ENCODE data around the gene NAT10.
"Not testable (repeated sequence)": the region's sequence is repeated elsewhere in the genome, so short reads cannot be mapped to it uniquely, and the experiment has no call there.

The NAT10 gene

DNA sequence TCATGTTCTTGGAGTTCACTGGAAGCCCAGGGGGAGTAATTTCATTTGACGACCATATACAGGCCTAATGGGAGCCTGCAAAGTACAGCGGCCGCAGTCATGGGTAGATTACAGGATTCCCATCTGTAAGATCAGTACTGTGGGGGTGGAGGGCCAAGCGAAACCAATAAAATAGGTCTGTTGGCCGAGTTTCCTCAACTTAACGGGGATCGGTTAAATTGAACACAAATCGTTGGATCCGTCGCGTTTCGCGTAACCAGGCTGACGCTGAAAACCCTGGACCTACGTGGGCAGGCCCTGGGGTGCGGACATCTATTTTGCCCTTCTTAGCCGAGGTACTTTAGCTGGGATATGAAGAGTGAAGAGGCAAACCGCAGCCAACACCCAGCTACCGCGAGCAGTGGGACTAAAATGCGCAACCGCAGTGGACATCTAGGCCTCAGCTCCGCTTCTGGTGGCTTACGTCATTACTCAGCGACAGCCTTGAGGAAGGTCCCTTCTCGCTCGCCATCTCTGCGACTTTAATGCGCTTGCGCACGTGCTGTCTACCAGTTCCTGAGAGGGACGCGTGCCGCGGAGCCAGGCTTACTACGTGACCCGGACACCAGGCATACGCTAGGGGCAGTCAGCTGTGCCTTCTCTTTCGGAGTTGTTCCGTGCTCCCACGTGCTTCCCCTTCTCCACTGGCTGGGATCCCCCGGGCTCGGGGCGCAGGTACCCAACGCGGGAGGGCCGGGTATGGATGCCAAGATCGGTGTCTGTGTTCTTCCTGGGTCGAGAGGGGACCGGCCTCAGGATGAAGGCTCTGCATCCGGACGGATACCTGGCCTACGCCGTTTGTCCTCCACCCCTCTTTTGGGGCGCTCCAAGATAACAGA is at the start of gene NAT10:
Gene NAT10, plus strand, starts transcription at position 551 of the 878 bp plus-strand sequence. CDS start 2,597 bp downstream, outside the sequence.
- intact Hi-C loops (cut with DNase I) = loop anchor here (1.0 to 10.0 kb wide), 4 partner anchors 54 to 252 kb away; partner anchors contain the start of genes ABTB2 and CAPRIN1
- peak; percentile 88 to 98 (median 95) for DNase-seq

DNA sequence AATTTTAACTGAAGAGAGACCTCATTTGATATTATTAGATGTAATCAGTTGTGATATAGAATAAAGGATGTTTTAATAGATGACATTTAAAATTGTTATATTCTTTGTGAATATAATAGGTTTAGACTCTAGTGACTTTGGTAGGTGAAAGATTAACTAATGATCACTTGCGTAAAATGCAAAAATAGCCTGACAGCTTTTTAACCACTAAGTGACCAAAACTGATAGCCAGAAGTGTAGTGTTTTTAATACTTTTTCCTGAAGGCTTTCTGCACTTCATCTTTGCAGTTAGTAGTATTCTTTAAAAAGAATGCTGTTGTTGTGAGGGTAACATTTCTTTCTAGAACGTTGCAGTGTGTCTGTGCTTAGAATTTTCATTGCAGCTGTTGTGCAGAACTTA is 48.8 kb upstream of the NAT10 start:
- intact Hi-C loops (cut with DNase I) = no loop called here
- DNase-seq = no peak

DNA sequence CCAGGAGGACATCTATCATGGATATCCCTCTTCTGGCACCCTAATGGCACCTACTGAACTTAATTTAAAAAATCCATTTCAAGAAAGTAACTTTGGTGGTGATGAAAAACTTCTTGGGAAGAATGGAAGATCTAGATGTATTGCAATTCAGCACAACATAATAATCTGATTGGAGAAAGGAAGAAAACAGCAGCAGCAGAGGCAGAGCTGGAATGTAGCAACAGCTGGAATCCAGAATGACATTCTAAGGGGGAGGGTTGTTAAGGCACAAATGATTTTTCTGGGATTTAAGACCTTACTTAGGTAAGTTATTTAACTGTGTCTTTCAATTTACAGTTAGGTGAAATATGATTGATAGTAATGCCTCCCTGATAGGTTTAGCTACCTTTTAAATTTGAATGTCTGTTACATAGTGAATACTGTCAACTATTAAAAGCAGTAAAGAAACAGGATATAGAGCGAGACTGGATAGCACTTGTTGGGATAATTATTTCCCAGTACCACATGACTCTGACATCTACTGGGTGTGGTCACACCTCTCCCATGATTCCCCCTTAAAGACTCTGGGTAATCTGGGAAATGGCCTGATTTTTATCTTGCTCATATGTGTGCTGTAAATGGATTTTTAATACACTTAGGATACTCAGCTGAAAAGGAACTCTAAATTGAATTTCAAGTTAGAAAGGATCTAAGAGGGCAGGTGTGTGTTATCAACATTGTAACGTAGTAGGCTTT is 42.2 kb upstream of the NAT10 start:
- no peak for DNase-seq
- intact Hi-C loops (cut with DNase I) = no loop called here

DNA sequence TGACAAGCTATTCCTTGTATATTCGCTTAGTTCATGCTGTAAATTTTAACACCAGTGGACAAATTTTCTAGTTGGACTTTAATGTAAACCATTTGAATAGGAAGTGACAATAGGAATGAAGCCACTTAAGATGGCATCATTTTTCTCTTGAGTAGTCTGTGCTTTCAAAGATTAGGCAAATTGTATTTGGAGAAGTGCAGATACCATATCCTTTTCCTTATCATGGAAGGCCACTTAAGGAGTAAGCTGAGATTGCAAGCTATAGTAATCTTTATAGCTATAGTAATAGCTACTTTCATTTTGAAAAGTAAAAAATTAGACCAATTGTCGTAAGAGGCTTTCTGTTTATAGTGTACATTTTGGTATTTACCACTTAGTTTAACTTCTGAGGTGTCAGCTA is 41.1 kb upstream of the NAT10 start:
- intact Hi-C loops (cut with DNase I) = no loop called here
- no peak for DNase-seq

DNA sequence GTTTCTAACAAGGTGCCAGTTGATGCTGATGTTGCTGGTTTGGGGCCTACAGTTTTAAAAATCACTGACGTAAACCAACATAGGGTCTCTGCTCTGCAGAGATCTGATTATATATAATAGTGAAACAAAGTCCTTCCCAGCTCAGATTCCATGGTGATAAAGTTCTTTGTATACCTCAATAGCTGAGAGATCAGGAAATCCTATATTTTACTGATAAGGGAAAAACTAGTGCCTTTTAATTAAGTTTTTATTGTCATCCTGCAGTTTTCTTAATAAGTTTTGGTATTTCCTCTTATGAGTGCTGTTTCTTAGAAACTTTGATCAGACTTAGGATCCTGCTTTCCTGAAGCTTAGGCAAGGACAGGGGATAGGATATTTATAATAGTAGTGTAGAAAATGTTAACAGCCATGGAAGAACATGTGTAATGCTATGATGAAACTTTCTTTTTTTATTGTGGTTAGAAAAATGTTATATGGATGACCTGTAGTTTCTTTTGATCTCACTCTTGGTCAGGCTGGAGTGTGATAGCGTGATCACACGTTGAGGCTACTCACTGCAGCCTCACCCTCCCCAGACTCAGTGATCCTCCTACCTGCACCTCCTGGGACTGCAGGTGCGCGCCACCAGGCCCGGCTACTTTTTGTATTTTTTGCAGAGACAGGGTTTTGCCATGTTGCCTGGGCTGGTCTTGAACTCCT is 39.8 kb upstream of the NAT10 start:
- no peak for DNase-seq
- intact Hi-C loops (cut with DNase I) = no loop called here

DNA sequence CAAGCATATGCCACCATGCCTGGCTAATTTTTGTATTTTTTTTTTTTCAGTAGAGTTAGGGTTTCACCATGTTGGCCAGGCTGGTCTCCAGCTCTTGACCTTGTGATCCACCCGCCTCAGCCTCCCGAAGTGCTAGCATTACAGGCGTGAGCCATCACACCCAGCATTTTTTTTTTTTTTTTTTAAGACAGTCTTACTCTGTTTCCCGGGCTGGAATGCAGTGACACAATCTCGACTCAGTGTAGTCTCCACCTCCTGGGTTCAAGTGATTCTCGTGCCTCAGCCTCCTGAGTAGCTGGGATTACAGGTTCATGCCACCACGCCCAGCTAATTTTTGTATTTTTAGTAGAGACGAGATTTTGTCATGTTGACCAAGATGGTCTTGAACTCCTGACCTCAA is 38.7 kb upstream of the NAT10 start:
- intact Hi-C loops (cut with DNase I); DNase-seq: not testable (repeated sequence)

DNA sequence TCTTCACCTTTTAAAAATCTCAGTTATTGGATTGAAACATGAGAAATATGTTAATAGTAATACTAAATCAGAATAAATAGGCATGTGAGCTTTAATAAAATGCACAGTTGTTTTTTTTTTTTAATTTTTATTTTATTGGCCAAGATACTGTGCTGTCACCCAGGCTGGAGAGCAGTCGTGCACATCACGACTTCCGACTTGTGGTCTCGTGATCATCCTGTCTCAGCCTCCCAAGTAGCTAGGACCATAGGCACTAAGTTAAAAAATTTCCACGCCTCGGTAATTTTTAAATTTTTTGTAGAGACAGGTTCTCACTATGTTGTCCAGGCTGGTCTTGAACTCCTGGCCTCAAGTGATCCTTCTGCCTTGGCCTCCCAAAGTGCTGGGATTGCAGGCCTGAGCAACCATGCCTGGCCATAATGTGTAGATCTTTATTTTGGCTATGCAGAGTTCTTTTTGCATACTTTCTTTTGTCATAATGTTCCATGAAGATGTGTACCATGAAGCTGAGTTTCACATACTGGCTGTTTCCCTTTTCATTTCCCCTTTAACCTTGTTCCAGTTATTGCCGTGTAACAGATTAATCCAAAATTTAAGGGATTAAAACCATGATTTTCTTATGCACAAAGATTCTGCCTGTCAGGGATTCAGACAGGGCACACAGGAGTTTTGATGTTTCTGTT is 37.9 kb upstream of the NAT10 start:
- DNase-seq = no peak
- intact Hi-C loops (cut with DNase I) = no loop called here

DNA sequence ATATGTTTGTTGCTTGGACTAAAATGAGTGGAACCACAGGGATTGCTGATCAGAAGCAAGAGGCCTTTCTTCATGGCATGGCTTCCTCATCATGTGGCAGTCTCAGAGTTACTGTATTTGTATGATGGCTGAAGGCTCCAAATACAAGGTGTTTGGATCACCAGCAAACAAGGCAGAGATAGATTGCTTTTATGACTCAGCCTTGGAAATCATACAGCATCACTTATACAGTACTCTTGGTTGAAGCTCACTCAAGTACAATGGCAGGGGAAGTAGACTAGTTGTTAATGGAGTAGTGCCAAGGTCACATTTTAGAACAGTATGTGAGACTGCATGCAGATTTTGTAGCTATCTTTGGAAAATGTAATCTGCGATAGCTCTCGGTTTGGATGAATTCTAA is 37.3 kb upstream of the NAT10 start:
- intact Hi-C loops (cut with DNase I) = no loop called here
- DNase-seq = peak in 1 of 42 donors; percentile 4

DNA sequence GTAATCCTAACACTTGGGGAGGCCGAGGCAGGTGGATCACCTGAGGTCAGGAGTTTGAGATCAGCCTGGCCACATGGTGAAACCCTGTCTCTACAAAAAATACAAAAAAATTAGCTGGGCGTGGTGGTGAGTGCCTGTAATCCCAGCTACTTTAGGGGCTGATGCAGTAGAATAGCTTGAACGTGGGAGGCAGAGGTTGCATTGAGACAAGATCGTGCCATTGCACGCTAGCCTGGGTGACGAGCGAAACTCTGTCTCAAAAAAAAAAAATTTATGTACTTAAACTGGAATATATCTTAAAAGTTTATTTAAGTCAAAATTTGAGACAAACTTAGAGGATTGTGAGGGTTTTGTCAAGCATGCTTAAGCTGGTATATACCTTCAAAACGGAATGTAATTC is 34.1 kb upstream of the NAT10 start:
- intact Hi-C loops (cut with DNase I) = not testable (repeated sequence)
- DNase-seq = peak in 18 of 42 donors; percentile 6 to 65 (median 28)

DNA sequence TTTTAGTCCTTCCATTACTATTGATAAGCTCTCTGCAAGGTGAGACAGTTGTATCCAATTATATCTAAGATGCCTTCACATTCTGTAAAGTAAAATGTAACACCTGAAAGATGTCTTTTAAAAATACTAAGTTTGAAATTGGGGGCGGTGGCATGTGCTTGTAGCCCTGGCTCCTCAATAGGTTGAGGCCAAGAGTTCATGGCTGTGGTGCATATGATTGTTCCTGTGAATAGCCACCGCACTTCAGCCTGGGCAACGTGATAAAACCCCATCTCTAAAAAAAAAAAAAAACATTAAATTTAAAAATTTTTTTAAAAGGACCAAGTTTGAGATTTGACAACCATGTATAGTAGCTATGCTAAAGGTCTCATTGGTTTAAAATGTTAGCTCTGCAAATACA is 33.4 kb upstream of the NAT10 start:
- no peak for DNase-seq
- intact Hi-C loops (cut with DNase I) = no loop called here

DNA sequence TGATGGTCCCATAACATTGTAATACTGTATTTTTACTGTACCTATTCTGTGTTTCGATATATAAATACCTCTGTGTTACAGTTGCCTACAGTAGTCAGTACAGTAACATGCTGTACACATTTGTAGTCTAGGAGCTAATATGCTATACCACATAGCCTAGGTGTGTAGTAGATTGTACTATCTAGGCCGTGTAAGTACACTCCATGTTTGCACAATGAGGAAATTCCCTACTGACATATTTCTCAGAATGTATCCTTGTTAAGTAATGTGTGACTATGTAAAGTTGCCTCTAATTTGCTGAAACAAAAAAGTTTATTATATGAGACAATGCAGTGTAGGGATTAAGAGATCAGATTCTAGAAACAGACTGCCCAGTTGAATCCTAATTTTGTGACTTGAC is 32.6 kb upstream of the NAT10 start:
- DNase-seq = no peak
- intact Hi-C loops (cut with DNase I) = no loop called here

DNA sequence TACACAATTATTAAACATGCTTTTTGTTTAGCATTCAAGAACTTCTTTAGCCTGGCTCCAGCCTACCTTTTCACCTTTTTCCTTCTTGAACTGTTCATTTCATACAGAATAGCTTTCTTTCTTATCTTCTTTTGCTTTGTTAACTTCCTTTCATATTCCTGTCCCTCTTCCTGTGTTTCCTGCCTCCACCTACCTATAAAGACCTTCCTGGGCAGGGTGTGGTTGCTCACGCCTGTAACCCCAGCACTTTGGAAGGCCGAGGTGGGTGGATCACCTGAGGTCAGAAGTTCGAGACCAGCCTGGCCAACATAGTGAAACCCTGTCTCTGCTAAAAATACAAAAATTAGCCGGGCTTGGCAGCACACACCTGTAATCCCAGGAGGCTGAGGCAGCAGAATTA is 31.0 kb upstream of the NAT10 start:
- intact Hi-C loops (cut with DNase I) = no loop called here
- DNase-seq = no peak

DNA sequence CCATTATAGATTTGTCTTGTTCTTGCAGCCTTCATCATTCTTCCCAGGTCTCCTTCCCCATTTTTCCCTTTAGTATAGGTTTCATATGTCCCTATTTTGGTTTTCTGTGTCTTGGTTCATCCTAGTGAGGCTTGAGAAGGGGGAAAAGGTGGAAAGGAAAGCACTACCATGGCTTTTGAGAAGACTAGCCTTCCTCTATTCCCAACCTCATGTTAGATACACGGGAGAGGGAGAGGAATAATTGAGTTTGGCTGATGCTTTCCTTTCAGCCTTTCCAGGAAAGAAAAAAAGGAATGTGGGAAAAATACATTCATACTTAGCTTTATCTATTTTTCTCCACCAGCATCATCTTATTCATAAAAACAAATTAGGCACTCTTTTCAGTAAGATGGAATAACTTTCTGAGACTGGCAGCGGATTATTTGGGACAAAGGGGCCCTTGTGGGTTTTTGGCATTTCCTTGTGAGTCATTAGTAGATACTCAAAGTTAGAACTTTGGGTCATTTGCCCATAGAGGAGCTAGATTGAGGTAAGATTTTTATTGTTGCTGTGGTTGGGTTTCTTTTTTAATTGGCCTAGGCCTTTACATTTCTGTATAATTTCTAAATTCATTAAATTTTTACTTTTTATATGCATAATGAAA is 30.1 kb upstream of the NAT10 start:
- no peak for DNase-seq
- intact Hi-C loops (cut with DNase I) = no loop called here

DNA sequence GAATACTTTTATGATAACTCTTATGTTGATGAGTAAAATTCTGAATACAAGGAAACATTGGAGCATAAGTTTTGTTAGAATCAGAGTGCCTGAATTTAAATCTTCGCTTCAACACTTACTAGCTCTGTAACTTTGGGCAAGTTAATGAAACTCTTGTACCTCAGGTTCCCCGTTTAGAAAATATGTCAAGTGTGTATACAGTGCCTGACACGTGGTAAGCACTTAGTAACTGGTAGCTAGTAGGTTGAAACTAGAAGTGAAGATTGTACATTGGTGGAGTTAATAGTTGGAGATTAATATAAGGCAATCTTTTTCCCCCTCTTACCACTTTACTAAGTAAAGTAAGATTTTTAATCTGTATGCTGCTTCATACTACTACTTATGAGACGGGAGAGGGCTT is 24.8 kb upstream of the NAT10 start:
- intact Hi-C loops (cut with DNase I) = no loop called here

DNA sequence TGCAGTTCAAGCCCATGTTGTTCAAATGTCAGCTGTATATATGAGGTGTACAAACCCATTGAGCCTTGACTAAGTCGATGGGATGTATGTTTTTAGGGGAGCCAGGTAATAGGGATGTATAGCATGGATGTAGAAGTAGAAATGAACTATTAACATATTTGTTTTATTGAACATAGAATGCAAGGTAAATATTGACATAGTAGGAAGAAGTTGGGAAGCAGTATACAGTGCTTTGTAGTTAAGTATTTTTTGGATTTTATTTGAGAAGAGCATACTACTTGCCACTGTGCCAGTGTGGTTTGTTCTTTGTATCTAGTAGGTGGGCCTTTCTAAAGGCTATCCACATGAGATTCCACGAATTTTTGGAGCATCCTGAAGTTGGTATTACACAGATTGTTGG is 20.8 kb upstream of the NAT10 start:
- intact Hi-C loops (cut with DNase I) = no loop called here
- no peak for DNase-seq

More for the DNA sequence above, 24.8 kb upstream of the NAT10 start:
- DNase-seq = no peak

DNA sequence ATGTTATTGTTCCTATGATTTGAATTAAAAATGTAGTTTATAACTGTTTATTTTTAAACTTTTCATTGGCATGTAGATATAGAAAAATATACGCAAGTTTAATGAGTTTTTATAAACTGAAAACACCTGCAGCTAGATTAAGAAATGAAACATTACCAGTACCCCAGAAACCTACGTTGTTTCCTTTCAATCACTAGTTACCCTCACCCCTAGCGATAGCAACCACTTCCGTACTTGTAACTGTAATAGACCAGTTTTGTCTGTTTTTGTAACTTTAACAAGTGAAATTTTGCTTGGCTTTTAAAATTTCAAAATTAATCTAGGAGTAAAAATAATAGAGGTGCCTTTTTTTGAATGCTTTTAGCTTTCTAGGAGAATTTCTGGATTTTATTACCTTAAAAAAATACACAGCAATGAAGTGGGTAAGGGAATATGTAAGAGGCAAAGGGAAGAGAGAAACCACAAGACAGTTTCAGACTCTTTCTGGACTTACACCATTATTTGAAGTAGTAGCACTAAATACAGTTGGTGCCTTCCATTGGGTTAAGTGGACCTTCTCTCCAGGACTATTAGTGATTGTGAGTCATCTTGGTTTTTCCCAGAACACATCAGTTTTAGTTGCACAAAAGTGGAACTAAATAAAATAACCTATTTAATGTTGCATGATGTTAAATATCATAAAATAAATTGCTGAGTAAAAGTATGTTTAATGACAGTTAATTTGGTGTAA is 18.7 kb upstream of the NAT10 start:
- DNase-seq = no peak
- intact Hi-C loops (cut with DNase I) = no loop called here

DNA sequence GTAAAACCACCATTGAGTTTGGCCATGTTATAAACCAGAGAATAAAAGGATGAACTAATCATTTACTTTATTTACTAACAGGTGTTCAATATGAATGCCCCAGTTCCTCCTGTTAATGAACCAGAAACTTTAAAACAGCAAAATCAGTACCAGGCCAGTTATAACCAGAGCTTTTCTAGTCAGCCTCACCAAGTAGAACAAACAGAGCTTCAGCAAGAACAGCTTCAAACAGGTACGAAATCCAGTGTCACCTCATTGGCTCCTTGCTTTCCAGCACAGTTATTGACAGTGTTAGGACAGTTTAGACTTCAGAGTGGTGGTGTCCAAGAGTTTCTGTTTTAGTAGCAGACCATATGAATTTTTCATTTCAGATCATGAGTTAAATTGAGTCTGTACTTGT is 13.6 kb upstream of the NAT10 start:
- no peak for DNase-seq
- intact Hi-C loops (cut with DNase I) = no loop called here

DNA sequence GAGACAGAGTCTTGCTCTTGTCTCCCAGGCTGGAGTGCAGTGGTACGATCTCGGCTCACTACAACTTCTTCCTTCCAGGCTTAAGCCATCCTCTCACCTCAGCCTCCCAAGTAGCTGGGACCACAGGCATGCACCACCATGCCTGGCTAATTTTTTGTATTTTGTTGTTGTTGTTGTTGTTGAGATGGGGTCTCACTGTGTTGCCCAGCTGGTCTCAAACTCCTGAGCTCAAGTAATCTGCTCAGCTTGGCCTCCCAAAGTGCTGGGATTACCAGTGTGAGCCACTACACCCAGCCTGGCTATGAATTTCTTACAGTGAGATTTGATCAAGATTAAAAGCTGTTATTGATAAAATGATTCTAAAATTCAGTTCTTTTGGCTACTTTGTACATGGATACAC is 10.5 kb upstream of the NAT10 start:
- intact Hi-C loops (cut with DNase I) = not testable (repeated sequence)

More for the DNA sequence above, 10.5 kb upstream of the NAT10 start:
- DNase-seq = not testable (repeated sequence)

All from head of caudate nucleus (tissue), 42 donors.